ENCODE results near the gene TMEM258.
A peak's percentile ranks its signal among the peaks of the same experiment; 100 is the strongest.

TMEM258 gene

DNA sequence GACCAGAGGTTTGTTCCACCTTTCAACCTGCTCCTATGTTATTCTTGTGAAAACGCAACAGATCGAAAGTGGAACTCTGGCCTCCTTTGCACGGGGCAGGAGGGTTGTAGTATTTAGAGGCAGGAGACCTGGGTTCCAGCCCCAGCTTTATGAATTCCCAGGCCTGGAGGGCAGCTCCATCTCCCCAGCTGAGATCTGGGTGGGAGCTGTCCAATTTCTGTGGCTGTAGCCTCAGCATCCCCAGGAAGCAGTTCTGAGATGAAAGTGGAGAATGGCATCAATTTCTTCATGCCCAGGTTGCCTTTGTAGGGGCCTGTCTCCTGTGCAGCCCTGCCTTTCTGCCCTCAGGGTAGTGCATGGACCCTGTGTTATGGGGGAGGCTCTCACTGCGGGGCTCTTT is 39.8 kb upstream of the TMEM258 start:
- CTCF ChIA-PET, result interaction anchor here (2.2 to 6.9 kb wide), 3 partner anchors 14 to 36 kb away, joined by 10 to 52 read pairs (median 10); partner anchors contain the start of gene FADS1
- POLR2A ChIA-PET, result no interaction called here
- no peak for TF ChIP-seq CTCF (IDR thresholded peaks at IDR 0.05; ENCODE audit: control extremely low read depth, extremely low read depth, low read depth, missing control alignments)
- no peak for DNase-seq (ENCODE audit: extremely low spot score)

- TF ChIP-seq CTCF (IDR thresholded peaks at IDR 0.05; ENCODE audit: control extremely low read depth, extremely low read depth, low read depth, missing control alignments), result no peak
- DNase-seq (ENCODE audit: extremely low spot score), result no peak
- CTCF ChIA-PET, result interaction anchor here (0.9 to 6.9 kb wide), 10 partner anchors 10 to 251 kb away, joined by 3 to 52 read pairs (median 8); partner anchors contain the start of gene FADS1
- POLR2A ChIA-PET, result interaction anchor here (1.5 kb wide), 1 partner anchor 15 kb away, joined by 7 read pairs; no protein-coding TSS in a partner anchor
Observed at GRCh38 chr11:61830237-61831105, 38.1 kb upstream of the TMEM258 start.

GRCh38 chr11:61829806-61830205 is 37.4 kb upstream of the TMEM258 start:
- no peak for TF ChIP-seq CTCF (IDR thresholded peaks at IDR 0.05; ENCODE audit: control extremely low read depth, extremely low read depth, low read depth, missing control alignments)
- CTCF ChIA-PET, result interaction anchor here (1.2 to 6.9 kb wide), 9 partner anchors 11 to 279 kb away, joined by 3 to 52 read pairs (median 5); partner anchors contain the start of genes FADS1 and TMEM258
- POLR2A ChIA-PET, result interaction anchor here (1.5 kb wide), 1 partner anchor 15 kb away, joined by 7 read pairs; no protein-coding TSS in a partner anchor
- DNase-seq (ENCODE audit: extremely low spot score), result no peak

DNA sequence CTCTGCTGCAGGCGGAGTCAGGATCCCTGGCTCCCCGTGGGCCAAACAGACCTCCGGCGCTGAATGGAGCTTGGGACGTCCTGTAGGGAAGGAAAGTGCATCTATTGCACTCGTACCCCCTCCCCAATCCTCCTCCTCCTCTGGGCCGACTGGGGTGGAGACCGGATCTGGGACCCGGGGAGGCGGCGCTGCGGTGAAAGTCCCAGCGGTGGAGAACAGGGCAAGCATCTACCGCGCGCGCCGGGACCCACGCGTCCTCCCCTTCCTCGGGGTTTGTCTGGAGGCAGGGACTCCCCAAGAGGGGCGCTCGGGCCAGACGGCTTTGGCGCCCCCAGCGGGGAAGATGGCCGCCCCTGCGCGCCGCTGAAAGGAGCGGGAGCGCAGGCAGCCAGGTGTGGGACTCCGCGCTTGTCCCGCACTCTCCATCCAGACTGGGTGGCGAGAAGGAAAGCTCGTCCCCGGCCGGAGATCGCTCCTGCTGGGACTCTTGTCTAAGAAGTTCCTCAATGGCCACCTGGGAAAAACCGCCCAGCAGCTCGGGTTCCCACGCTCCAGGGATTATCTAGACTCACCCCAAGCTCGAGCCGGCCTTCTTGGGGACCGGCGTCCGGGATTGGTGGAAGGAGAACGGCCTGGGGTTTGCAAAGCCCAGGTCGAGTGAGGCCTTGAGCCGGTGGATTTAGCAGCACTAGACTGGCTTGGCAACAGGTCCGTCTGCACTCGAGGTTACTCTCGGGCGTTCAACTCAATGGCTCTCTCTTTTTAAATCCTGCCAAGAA is 36.4 kb upstream of the TMEM258 start:
- POLR2A ChIA-PET, result interaction anchor here (1.5 kb wide), 1 partner anchor 14 kb away, joined by 7 read pairs; no protein-coding TSS in a partner anchor
- peak; percentile 76 for DNase-seq (ENCODE audit: extremely low spot score)
- CTCF ChIA-PET, result interaction anchor here (0.8 to 6.9 kb wide), 13 partner anchors 10 to 295 kb away, joined by 3 to 52 read pairs (median 4); partner anchors contain the start of genes FADS1, INCENP and TMEM258
- TF ChIP-seq CTCF (IDR thresholded peaks at IDR 0.05; ENCODE audit: control extremely low read depth, extremely low read depth, low read depth, missing control alignments), result peak; percentile 62

GRCh38 chr11:61828379-61828628 is 35.9 kb upstream of the TMEM258 start:
- TF ChIP-seq CTCF (IDR thresholded peaks at IDR 0.05; ENCODE audit: control extremely low read depth, extremely low read depth, low read depth, missing control alignments), result no peak
- no peak for DNase-seq (ENCODE audit: extremely low spot score)
- POLR2A ChIA-PET, result interaction anchor here (0.5 to 1.3 kb wide), 2 partner anchors 13 to 140 kb away, joined by 3 to 5 read pairs; no protein-coding TSS in a partner anchor
- CTCF ChIA-PET, result interaction anchor here (1.1 to 6.9 kb wide), 9 partner anchors 10 to 295 kb away, joined by 3 to 52 read pairs (median 9); partner anchors contain the start of genes FADS1 and INCENP
